Astrocyte (in vitro differentiated cells and primary cell): ENCODE results near the gene ERVFRD-1. TPM values are rescaled to one million over a fixed set of nuclear protein-coding genes. Genes with fewer than 3 reads are reported as not detected.
"Not testable (repeated sequence)": the region's sequence is repeated elsewhere in the genome, so short reads cannot be mapped to it uniquely, and the experiment has no call there.

Source experiments
- DNase-seq: peaks from one replicate; pipeline ENCODE4 v3.0.0-alpha.2; 2010; ENCODE audit warnings: low read depth
- FAIRE-seq: peaks from 2 replicates; lab custom pipeline; 2011; peaks lifted over from hg19 to GRCh38; lab: Jason Lieb, UNC
- H2AFZ ChIP-seq: 2 replicates; pipeline ENCODE4 v1.6.0; 2012; ENCODE audit warnings: low read depth, low read length, inconsistent platforms
- H3K27ac ChIP-seq: 2 replicates; pipeline ENCODE4 v1.5.1; 2011; ENCODE audit warnings: low read depth, low read length, inconsistent platforms
- H3K27me3 ChIP-seq: 2 replicates; pipeline ENCODE4 v1.6.0; 2011; ENCODE audit warnings: low read length, inconsistent platforms; ENCODE audit not compliant: insufficient read depth
- H3K36me3 ChIP-seq: 2 replicates; pipeline ENCODE4 v1.5.1; 2011; ENCODE audit warnings: low read length, inconsistent platforms; ENCODE audit not compliant: insufficient read depth
- H3K4me1 ChIP-seq: 2 replicates; pipeline ENCODE4 v1.5.1; 2011; ENCODE audit warnings: low read length, inconsistent platforms; ENCODE audit not compliant: insufficient read depth
- H3K4me2 ChIP-seq: 2 replicates; pipeline ENCODE4 v1.6.0; 2012; ENCODE audit warnings: low read length, inconsistent platforms
- H3K4me3 ChIP-seq: 2 replicates; pipeline ENCODE4 v1.5.1; 2011; ENCODE audit warnings: low read depth, mild to moderate bottlenecking, low read length, inconsistent platforms; ENCODE audit not compliant: insufficient read depth
- H3K79me2 ChIP-seq: 2 replicates; pipeline ENCODE4 v1.6.0; 2012; ENCODE audit warnings: mild to moderate bottlenecking, low read length, inconsistent platforms; ENCODE audit not compliant: insufficient read depth
- H3K9ac ChIP-seq: 2 replicates; pipeline ENCODE4 v1.6.0; 2012; ENCODE audit warnings: mild to moderate bottlenecking, low read length, inconsistent platforms
- H3K9me3 ChIP-seq: 2 replicates; pipeline ENCODE4 v1.5.1; 2012; ENCODE audit warnings: low read depth, mild to moderate bottlenecking, low read length, inconsistent platforms; ENCODE audit not compliant: insufficient read depth
- H4K20me1 ChIP-seq: 2 replicates; pipeline ENCODE4 v1.6.0; 2012; ENCODE audit warnings: low read length, inconsistent platforms; ENCODE audit not compliant: insufficient read depth
- H3K27ac Mint-ChIP-seq: one replicate; pipeline ENCODE4 v1.8.0; 2021; ENCODE audit warnings: mild to moderate bottlenecking, mixed read lengths; ENCODE audit not compliant: unreplicated experiment
- H3K27me3 Mint-ChIP-seq: one replicate; pipeline ENCODE4 v1.8.0; 2021; ENCODE audit warnings: low read depth, mixed read lengths; ENCODE audit not compliant: unreplicated experiment
- H3K36me3 Mint-ChIP-seq: one replicate; pipeline ENCODE4 v1.8.0; 2021; ENCODE audit warnings: low read depth, mixed read lengths; ENCODE audit not compliant: unreplicated experiment
- H3K4me1 Mint-ChIP-seq: one replicate; pipeline ENCODE4 v1.8.0; 2021; ENCODE audit warnings: low read depth, mixed read lengths; ENCODE audit not compliant: unreplicated experiment
- H3K4me3 Mint-ChIP-seq: one replicate; pipeline ENCODE4 v1.8.0; 2021; ENCODE audit warnings: mild to moderate bottlenecking, moderate library complexity, mixed read lengths; ENCODE audit not compliant: unreplicated experiment
- H3K9me3 Mint-ChIP-seq: one replicate; pipeline ENCODE4 v1.8.0; 2021; ENCODE audit warnings: mild to moderate bottlenecking, mixed read lengths; ENCODE audit not compliant: unreplicated experiment
- EZH2 ChIP-seq: IDR thresholded peaks from 2 replicates; pipeline ENCODE4 v1.6.1; 2012; ENCODE audit warnings: mild to moderate bottlenecking, low read length, inconsistent platforms; ENCODE audit not compliant: insufficient read depth
- total RNA-seq: library from RNA; stranded (reverse); gene quantifications from 2 replicates; pipeline ENCODE4 v1.2.1, GENCODE V29; 2021
- TF ChIP-seq, protein P1 (sequence below): IDR thresholded peaks from 2 replicates; pipeline ENCODE4 v1.5.1; 2011; ENCODE audit warnings: low read depth, mild to moderate bottlenecking, inconsistent platforms, low read length, moderate library complexity; ENCODE audit not compliant: insufficient read depth

The ERVFRD-1 gene
- total RNA-seq, 1 donor from 2014 or later = not detected

DNA sequence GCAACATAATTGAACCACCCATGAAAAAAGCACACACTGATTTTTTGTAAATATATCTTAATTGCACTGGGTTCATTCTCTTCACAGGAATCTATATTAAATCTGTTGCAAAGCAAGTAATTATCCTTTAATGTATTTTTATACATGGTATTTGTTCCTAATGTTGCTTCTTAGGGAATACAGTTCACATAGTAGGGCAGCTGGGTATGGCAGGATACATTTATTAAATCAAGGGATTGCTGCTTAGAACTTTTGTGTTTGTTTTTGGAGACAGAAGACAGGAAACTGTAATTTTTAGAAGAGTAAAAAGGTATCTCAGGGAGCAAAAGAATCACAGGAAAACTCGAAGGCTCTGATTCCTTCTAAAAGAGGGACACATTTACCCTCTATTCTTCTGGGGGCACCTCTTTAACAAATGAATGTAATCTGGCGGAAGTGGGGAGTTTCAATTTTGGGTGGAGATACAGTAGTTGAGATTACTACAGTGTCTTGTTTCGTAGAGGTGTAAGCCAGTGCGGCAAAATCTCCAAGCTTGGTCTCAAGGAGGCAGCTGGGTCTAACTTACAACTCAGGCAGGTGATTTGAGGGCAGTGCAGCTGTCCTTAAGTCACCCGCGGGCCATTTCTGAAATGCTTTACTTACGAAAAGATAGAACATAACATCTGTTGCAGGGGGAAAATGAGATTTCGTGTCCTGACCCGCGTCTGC is 18.7 kb downstream of the ERVFRD-1 start:
- peak overlapping the region; percentile 98 for H3K4me2 ChIP-seq
- Mint-ChIP-seq H3K27ac (peak overlapping the region; percentile 77), H3K9me3 (no peaks in the 10 kb centered on the region), H3K4me3 (peak overlapping the region; percentile 95), H3K27me3 (no peaks in the 10 kb centered on the region), H3K4me1 (peaks cover 7% of the 10 kb centered on the region), H3K36me3 (peaks cover 3% of the 10 kb centered on the region)
- no peaks in the 10 kb centered on the region for H3K9me3 ChIP-seq
- H3K4me1 ChIP-seq = peaks cover 18% of the 10 kb centered on the region
- DNase-seq (peak; percentile 38), FAIRE-seq (no peak)
- H3K4me3 ChIP-seq = peak overlapping the region; percentile 88
- no peaks in the 10 kb centered on the region for H3K27me3 ChIP-seq
- H3K79me2 ChIP-seq = peaks cover 40% of the 10 kb centered on the region
- H3K9ac ChIP-seq = peak overlapping the region; percentile 98
- no peaks in the 10 kb centered on the region for H3K36me3 ChIP-seq
- H3K27ac ChIP-seq = peak overlapping the region; percentile 97
- H2AFZ ChIP-seq = peak overlapping the region; percentile 99
- TF ChIP-seq EZH2 = no peak
- TF ChIP-seq, protein P1, sequence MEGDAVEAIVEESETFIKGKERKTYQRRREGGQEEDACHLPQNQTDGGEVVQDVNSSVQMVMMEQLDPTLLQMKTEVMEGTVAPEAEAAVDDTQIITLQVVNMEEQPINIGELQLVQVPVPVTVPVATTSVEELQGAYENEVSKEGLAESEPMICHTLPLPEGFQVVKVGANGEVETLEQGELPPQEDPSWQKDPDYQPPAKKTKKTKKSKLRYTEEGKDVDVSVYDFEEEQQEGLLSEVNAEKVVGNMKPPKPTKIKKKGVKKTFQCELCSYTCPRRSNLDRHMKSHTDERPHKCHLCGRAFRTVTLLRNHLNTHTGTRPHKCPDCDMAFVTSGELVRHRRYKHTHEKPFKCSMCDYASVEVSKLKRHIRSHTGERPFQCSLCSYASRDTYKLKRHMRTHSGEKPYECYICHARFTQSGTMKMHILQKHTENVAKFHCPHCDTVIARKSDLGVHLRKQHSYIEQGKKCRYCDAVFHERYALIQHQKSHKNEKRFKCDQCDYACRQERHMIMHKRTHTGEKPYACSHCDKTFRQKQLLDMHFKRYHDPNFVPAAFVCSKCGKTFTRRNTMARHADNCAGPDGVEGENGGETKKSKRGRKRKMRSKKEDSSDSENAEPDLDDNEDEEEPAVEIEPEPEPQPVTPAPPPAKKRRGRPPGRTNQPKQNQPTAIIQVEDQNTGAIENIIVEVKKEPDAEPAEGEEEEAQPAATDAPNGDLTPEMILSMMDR = no peak
- peaks cover 31% of the 10 kb centered on the region for H4K20me1 ChIP-seq

DNA sequence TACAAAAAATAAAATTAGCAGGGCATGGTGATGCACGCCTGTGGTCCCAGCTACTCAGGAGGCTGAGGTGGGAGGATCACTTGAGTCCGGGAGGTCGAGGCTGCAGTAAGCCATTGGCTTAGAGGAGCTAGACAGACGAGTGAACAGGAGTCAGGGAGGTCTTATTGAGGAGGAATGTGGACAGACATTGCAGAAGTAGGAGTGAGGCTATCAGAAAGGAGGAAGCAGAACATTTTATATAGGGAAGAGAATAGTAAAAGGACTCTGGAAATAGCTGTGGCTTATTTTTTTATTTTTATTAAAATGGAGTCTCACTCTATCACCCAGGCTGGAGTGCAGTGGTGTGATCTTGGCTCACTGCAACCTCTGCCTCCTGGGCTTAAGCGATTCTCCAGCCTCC is 20.4 kb downstream of the ERVFRD-1 start:
- not testable (repeated sequence) for H3K4me3 Mint-ChIP-seq, H3K36me3 ChIP-seq, H3K27me3 Mint-ChIP-seq, FAIRE-seq, H3K27ac Mint-ChIP-seq, H3K4me3 ChIP-seq, H2AFZ ChIP-seq, H3K36me3 Mint-ChIP-seq, DNase-seq, H3K27ac ChIP-seq, H3K27me3 ChIP-seq, H3K9ac ChIP-seq, H3K4me1 Mint-ChIP-seq, H3K9me3 Mint-ChIP-seq, H3K9me3 ChIP-seq, H3K4me2 ChIP-seq
- Histone ChIP-seq H3K79me2 (peaks cover 23% of the 10 kb centered on the region), H4K20me1 (peaks cover 17% of the 10 kb centered on the region), H3K4me1 (peaks cover 18% of the 10 kb centered on the region)

DNA sequence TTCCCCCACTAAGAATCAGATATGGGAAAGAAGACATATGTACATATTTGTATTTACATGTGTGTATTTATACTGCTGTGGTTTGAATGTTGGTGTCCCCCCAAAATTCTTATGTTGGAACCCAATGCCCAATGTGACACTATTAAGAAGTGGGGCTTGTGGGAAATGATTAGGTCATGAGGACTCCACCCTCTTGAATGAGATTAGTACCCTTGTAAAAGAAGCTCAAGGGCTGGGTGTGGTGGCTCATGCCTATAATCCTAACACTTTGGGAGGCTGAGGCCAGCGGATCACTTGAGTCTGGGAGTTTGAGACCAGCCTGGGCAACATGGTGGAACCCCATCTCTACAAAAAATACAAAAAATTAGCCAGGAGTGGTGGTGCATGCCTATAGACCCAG is 21.8 kb downstream of the ERVFRD-1 start:
- H3K27me3 Mint-ChIP-seq = no peaks in the 10 kb centered on the region
- Histone ChIP-seq H3K4me1 (peaks cover 10% of the 10 kb centered on the region), H3K79me2 (peaks cover 9% of the 10 kb centered on the region), H2AFZ (no peak overlapping the region), H4K20me1 (peaks cover 4% of the 10 kb centered on the region), H3K36me3 (no peaks in the 10 kb centered on the region), H3K27me3 (no peaks in the 10 kb centered on the region), H3K9me3 (no peaks in the 10 kb centered on the region), H3K4me3 (no peak overlapping the region), H3K27ac (no peak overlapping the region), H3K4me2 (no peak overlapping the region), H3K9ac (no peak overlapping the region)
- FAIRE-seq (no peak), DNase-seq (no peak)
- TF ChIP-seq, protein P1 = no peak
- no peak for TF ChIP-seq EZH2
- no peak overlapping the region for H3K27ac Mint-ChIP-seq
- no peaks in the 10 kb centered on the region for H3K9me3 Mint-ChIP-seq
- no peak overlapping the region for H3K4me3 Mint-ChIP-seq
- no peaks in the 10 kb centered on the region for H3K36me3 Mint-ChIP-seq
- H3K4me1 Mint-ChIP-seq = peaks cover 6% of the 10 kb centered on the region

DNA sequence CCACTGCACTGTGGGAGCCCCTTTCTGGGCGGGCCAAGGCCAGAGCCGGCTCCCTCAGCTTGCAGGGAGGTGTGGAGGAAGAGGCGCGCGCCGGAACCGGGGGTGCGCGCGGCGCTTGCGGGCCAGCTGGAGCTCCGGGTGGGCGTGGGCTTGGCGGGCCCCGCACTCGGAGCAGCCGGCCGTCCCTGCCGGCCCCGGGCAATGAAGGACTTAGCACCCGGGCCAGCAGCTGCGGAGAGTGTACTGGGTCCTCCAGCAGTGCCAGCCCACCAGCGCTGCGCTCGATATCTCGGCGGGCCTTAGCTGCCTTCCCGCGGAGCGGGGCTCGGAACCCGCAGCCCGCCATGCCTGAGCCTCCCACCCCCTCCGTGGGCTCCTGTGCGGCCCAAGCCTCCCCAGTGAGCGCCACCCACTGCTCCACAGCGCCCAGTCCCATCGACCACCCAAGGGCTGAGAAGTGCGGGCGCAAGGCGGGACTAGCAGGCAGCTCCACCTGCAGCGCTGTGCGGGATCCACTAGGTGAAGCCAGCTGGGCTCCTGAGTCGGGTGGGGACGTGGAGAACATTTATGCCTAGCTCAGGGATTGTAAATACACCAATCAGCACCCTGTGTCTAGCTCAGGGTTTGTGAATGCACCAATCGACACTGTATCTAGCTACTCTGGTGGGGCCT is 24.2 kb downstream of the ERVFRD-1 start:
- H3K4me3 ChIP-seq, FAIRE-seq, H3K27ac ChIP-seq, H3K27me3 Mint-ChIP-seq, H3K27ac Mint-ChIP-seq, H3K4me2 ChIP-seq, H3K27me3 ChIP-seq, H3K79me2 ChIP-seq, H3K36me3 ChIP-seq, H3K9ac ChIP-seq, H2AFZ ChIP-seq, H4K20me1 ChIP-seq, DNase-seq, H3K36me3 Mint-ChIP-seq, H3K4me3 Mint-ChIP-seq, H3K4me1 Mint-ChIP-seq, H3K9me3 Mint-ChIP-seq, H3K4me1 ChIP-seq, H3K9me3 ChIP-seq: not testable (repeated sequence)
